Endodermal cell (in vitro differentiated cells): ENCODE results near the gene COL18A1. TPM values are rescaled to one million over a fixed set of nuclear protein-coding genes. Genes with fewer than 3 reads are reported as not detected.
A peak's percentile ranks its signal among the peaks of the same experiment; 100 is the strongest.

Experiments
- DNase-seq: peaks from one replicate; pipeline ENCODE4 v3.0.0-alpha.2; 2017
- H3K27ac ChIP-seq: 2 replicates; pipeline ENCODE4 v1.5.1; 2013; ENCODE audit warnings: mild to moderate bottlenecking, low read depth, low read length, moderate library complexity
- H3K27me3 ChIP-seq: 2 replicates; pipeline ENCODE4 v1.6.1; 2013; ENCODE audit warnings: mild to moderate bottlenecking, low read length, moderate library complexity; ENCODE audit not compliant: insufficient read depth, control insufficient read depth, poor library complexity, severe bottlenecking
- H3K36me3 ChIP-seq: 2 replicates; pipeline ENCODE4 v1.7.0; 2013; ENCODE audit warnings: mild to moderate bottlenecking, low read length, moderate library complexity; ENCODE audit not compliant: control insufficient read depth, insufficient read depth
- H3K4me1 ChIP-seq: one replicate; pipeline ENCODE4 v1.7.0; 2013; ENCODE audit warnings: low read length; ENCODE audit not compliant: control insufficient read depth, insufficient read depth
- H3K4me3 ChIP-seq: 2 replicates; pipeline ENCODE4 v1.5.1; 2013; ENCODE audit warnings: mild to moderate bottlenecking, low read length, moderate library complexity
- H3K9ac ChIP-seq: 2 replicates; pipeline ENCODE4 v1.6.1; 2013; ENCODE audit warnings: mild to moderate bottlenecking, low read length, moderate library complexity; ENCODE audit not compliant: poor library complexity, severe bottlenecking; ENCODE audit errors: extremely low read depth
- H3K9me3 ChIP-seq: 2 replicates; pipeline ENCODE4 v1.6.1; 2013; ENCODE audit warnings: mild to moderate bottlenecking, low read length, moderate library complexity; ENCODE audit not compliant: control insufficient read depth
- H3K27ac Mint-ChIP-seq: 2 replicates; pipeline ENCODE4 v1.8.0; 2020; ENCODE audit warnings: mixed read lengths
- H3K27me3 Mint-ChIP-seq: 2 replicates; pipeline ENCODE4 v1.8.0; 2021; ENCODE audit warnings: mild to moderate bottlenecking, mixed read lengths; ENCODE audit not compliant: insufficient read depth
- H3K36me3 Mint-ChIP-seq: 2 replicates; pipeline ENCODE4 v1.8.0; 2020; ENCODE audit warnings: low read depth, mixed read lengths
- H3K4me1 Mint-ChIP-seq: 2 replicates; pipeline ENCODE4 v1.8.0; 2020; ENCODE audit warnings: mixed read lengths
- H3K4me3 Mint-ChIP-seq: 2 replicates; pipeline ENCODE4 v1.8.0; 2020; ENCODE audit warnings: mild to moderate bottlenecking, moderate library complexity, mixed read lengths
- H3K9me3 Mint-ChIP-seq: 2 replicates; pipeline ENCODE4 v1.8.0; 2020; ENCODE audit warnings: mild to moderate bottlenecking, mixed read lengths
- WGBS, 2 experiments: methylation state at CpG; one replicate each; pipeline versions ENCODE4 v1.1.5 to v1.1.7; 2013; ENCODE audit warnings: missing lambda C conversion rate in 2 of 2, mixed read lengths in 1 of 2; ENCODE audit not compliant: insufficient coverage in 1 of 2, insufficient read length in 1 of 2; 5-methylcytosine and 5-hydroxymethylcytosine counted together
- total RNA-seq, 2 donors: library from RNA; stranded (reverse); fragmentation: NEBNext Ultra II Directional in 1 of 2; extraction: Animal tissue kit (Norgen Biotek cat#: 25700) in 1 of 2; gene quantifications; 2 replicates in 1 of 2; 3 replicates in 1 of 2; pipeline ENCODE4 v1.2.1, GENCODE V29; 2021
- TF ChIP-seq, protein P1 (sequence below): fragments of 200-600 bp; sonication (generic); conservative IDR thresholded peaks from 2 replicates; pipeline ENCODE4 v1.5.0; 2021; ENCODE audit warnings: antibody characterized with exemption, mild to moderate bottlenecking

COL18A1 gene
- total RNA-seq, 2 donors from 2014 or later, result 332 to 398 TPM

DNA sequence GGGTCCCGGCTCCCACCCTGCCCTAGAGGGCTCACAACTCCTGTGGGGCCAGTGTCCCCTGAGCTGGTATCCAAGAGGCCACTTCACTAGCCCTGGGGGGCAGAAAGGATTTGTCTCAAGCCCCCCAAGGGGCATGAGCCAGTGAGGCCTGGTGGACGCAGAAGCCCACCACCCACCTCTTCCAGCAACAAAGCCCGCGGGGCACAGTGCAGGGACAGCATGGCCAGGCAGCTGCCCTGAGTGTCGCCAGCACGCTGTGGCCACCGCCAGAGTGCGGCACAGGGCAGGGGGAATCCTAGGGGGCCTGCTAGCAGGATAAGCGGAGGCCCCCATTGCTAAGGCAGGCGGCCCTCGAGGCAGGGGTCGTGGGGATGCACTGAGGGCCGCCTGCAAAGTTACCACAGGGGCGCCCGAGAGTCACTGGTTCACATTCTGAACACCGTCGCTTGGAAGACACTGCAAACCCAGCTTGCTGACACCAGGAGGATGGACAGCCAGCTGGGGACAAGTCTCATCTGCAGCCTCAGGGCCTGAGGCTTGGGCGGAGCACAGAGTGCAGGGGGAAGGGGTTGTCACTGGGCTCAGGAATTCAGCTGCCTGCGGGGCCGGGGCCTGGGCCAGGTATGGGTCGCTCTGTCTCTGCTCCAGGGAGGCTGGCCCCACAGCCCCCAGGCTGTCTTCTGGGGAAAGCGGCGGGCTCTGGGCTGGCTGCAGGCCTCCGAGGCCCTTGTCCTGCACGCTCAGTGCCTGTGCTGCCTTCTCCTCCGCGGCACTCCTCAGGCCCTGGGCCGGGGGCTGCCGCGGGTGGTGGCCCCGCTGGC lies 110.5 kb downstream of the COL18A1 start:
- Mint-ChIP-seq H3K27me3 (peaks cover 2% of the 10 kb centered on the region), H3K4me3 (no peak overlapping the region), H3K4me1 (no peaks in the 10 kb centered on the region), H3K27ac (no peak overlapping the region), H3K36me3 (peaks cover 44% of the 10 kb centered on the region), H3K9me3 (peaks cover 27% of the 10 kb centered on the region)
- H3K9ac ChIP-seq, result no peak overlapping the region
- no peaks in the 10 kb centered on the region for H3K4me1 ChIP-seq
- DNase-seq, result peak; percentile 82
- H3K9me3 ChIP-seq, result peaks cover 27% of the 10 kb centered on the region
- no peaks in the 10 kb centered on the region for H3K27me3 ChIP-seq
- TF ChIP-seq, protein P1, sequence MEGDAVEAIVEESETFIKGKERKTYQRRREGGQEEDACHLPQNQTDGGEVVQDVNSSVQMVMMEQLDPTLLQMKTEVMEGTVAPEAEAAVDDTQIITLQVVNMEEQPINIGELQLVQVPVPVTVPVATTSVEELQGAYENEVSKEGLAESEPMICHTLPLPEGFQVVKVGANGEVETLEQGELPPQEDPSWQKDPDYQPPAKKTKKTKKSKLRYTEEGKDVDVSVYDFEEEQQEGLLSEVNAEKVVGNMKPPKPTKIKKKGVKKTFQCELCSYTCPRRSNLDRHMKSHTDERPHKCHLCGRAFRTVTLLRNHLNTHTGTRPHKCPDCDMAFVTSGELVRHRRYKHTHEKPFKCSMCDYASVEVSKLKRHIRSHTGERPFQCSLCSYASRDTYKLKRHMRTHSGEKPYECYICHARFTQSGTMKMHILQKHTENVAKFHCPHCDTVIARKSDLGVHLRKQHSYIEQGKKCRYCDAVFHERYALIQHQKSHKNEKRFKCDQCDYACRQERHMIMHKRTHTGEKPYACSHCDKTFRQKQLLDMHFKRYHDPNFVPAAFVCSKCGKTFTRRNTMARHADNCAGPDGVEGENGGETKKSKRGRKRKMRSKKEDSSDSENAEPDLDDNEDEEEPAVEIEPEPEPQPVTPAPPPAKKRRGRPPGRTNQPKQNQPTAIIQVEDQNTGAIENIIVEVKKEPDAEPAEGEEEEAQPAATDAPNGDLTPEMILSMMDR, result peak; percentile 53
- peaks cover 22% of the 10 kb centered on the region for H3K36me3 ChIP-seq
- no peak overlapping the region for H3K4me3 ChIP-seq
- no peak overlapping the region for H3K27ac ChIP-seq
- WGBS, 2 experiments, result 92 to 93% methylated on average over 17 to 31 of the region's 31 CpGs

DNA sequence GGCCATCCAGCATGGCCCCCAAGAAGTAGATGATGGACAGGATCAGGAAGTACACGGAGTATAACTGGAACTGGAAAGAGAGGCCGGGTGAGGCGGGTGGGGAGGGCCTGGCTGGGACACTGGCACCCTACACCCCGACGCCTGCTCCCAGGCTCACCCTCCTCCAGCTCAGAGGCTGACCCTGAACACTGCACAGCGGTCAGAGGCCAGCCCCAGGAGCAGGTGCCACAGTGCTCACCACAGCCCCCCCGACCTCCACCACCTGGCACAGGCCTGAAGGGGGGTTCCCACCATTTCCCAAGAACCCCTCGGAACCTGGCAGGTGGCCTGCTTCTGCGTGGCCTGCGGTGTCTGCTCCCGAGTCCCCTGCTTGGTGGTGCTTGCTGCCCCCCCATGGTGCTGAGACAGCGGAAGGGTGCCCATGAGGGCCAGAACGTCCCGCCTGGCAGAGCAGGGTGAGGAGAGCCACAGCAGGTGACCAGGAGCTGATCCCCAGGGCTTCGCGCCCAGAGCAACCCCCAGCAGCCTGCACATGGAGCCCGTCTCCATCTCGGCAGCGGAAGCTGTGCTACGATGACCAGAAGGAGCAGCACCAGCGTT lies 111.2 kb downstream of the COL18A1 start:
- Mint-ChIP-seq H3K27me3 (peaks cover 2% of the 10 kb centered on the region), H3K4me1 (no peaks in the 10 kb centered on the region), H3K27ac (no peak overlapping the region), H3K36me3 (peaks cover 49% of the 10 kb centered on the region), H3K9me3 (peaks cover 35% of the 10 kb centered on the region), H3K4me3 (no peak overlapping the region)
- Histone ChIP-seq H3K9ac (no peak overlapping the region), H3K4me3 (no peak overlapping the region), H3K27ac (no peak overlapping the region), H3K36me3 (peaks cover 28% of the 10 kb centered on the region), H3K27me3 (no peaks in the 10 kb centered on the region), H3K9me3 (peaks cover 35% of the 10 kb centered on the region), H3K4me1 (no peaks in the 10 kb centered on the region)
- 94 to 97% methylated on average over 10 to 21 of the region's 21 CpGs for WGBS, 2 experiments
- peak; percentile 36 for DNase-seq
- TF ChIP-seq, protein P1, result no peak

DNA sequence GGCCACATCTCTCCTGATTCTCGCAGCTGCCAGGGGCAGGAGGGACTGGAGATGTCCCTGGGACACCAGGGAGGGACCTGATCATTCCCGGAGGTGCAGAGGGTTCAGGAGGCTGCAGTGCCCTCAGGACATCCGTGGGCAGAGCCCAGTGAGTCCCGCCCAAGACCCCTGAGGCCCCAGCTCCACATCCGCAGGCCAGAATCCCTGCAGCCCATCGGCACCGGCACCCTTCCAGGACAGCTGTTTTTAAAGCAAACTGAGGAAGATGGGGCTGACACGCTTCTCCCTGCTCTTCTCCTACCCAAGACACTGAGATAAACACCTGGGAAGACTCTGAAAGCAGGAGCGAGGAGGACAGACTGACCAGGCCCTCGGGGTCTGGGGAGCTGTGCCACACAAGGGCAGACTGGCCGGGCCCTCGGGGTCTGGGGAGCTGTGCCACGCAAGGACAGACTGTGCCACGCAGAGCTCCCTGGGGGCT lies 111.7 kb downstream of the COL18A1 start:
- Histone ChIP-seq H3K4me3 (no peak overlapping the region), H3K4me1 (no peaks in the 10 kb centered on the region), H3K9ac (no peak overlapping the region), H3K27me3 (no peaks in the 10 kb centered on the region), H3K36me3 (peaks cover 32% of the 10 kb centered on the region), H3K27ac (no peak overlapping the region), H3K9me3 (peaks cover 40% of the 10 kb centered on the region)
- H3K4me1 Mint-ChIP-seq, result no peaks in the 10 kb centered on the region
- H3K9me3 Mint-ChIP-seq, result peaks cover 40% of the 10 kb centered on the region
- H3K4me3 Mint-ChIP-seq, result no peak overlapping the region
- WGBS, 2 experiments, result 85 to 87% methylated on average over 10 to 14 of the region's 14 CpGs
- DNase-seq, result peak; percentile 30
- TF ChIP-seq, protein P1, result no peak
- peaks cover 2% of the 10 kb centered on the region for H3K27me3 Mint-ChIP-seq
- peaks cover 50% of the 10 kb centered on the region for H3K36me3 Mint-ChIP-seq
- H3K27ac Mint-ChIP-seq, result no peak overlapping the region
